ENCODE measurements around the gene RCHY1.

GRCh38 chr4:75502671-75503070 is 11.5 kb downstream of the RCHY1 start:
- TF ChIP-seq CTCF (IDR thresholded peaks at IDR 0.05; ENCODE audit: insufficient read depth, low read depth, low read length) (no peak), EZH2 (IDR thresholded peaks at IDR 0.05; ENCODE audit: insufficient read depth, low read length) (no peak)
